Spinal cord (tissue), 10 donors: ENCODE data around the gene SRP19. TPM values are rescaled to one million over a fixed set of nuclear protein-coding genes. Genes with fewer than 3 reads are reported as not detected.

Source experiments
- DNase-seq, 6 donors: peaks; one replicate each; pipeline versions ENCODE4 v3.0.0 to v3.0.0-alpha.2; 2013 to 2015; ENCODE audit warnings: low spot score in 6 of 6, low read depth in 4 of 6
- H3K27ac ChIP-seq: one replicate; pipeline ENCODE4 v1.5.1; 2013; ENCODE audit warnings: low read depth, low read length, control low read depth
- H3K27me3 ChIP-seq: one replicate; pipeline ENCODE4 v1.6.1; 2013; ENCODE audit warnings: low read length; ENCODE audit not compliant: control insufficient read depth, insufficient read depth
- H3K36me3 ChIP-seq: one replicate; pipeline ENCODE4 v1.6.1; 2013; ENCODE audit warnings: low read length; ENCODE audit not compliant: control insufficient read depth, insufficient read depth
- H3K4me1 ChIP-seq: one replicate; pipeline ENCODE4 v1.6.1; 2013; ENCODE audit warnings: low read length; ENCODE audit not compliant: control insufficient read depth, insufficient read depth
- H3K4me3 ChIP-seq: one replicate; pipeline ENCODE4 v1.5.1; 2013; ENCODE audit warnings: low read depth, low read length, control low read depth
- H3K9me3 ChIP-seq: one replicate; pipeline ENCODE4 v1.6.1; 2013; ENCODE audit warnings: low read length; ENCODE audit not compliant: control insufficient read depth, insufficient read depth
- WGBS: methylation state at CpG from one replicate; pipeline ENCODE4 v1.1.5; 2013; ENCODE audit warnings: missing lambda C conversion rate; ENCODE audit not compliant: insufficient coverage; 5-methylcytosine and 5-hydroxymethylcytosine counted together
- polyA plus RNA-seq, 2 donors: library from polyadenylated mRNA; unstranded; fragments of 120-200 nt; gene quantifications; one replicate each; pipeline ENCODE4 v1.2.1, GENCODE V29; 2013; ENCODE audit not compliant: insufficient read length in 2 of 2
- total RNA-seq, 2 donors: library from RNA; depleted of rRNA in 1 of 2; stranded (reverse); fragments of 120-200 nt in 1 of 2; fragments of >200 nt in 1 of 2; gene quantifications; one replicate each; pipeline versions ENCODE4 v1.2.3 to v1.2.4, GENCODE V29; 2013 to 2014
- donor health status: healthy.

The SRP19 gene
- total and polyA plus RNA-seq, 4 donors, result 55.3 to 90.8 (median 78.1) TPM

DNA sequence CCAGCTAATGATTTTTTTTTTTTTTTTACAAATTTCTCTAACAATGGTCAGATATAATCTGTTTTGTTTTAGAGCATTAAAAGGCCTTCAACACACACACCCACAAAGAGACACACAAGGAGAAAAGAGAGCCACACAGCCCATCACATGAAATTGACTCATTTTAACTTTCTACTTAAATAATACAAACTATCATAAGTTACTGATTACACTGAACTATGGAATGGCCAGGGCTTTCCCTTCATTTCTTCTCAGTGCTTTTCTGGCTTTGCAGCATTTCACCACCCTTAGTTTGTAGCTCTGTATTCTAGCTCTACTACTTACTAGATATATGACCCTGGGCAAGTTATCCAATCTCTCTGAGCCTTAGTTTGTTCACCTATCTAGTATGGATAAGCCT lies 47.8 kb downstream of the SRP19 start:
- no peak overlapping the region for H3K4me3 ChIP-seq
- H3K27ac ChIP-seq, result no peak overlapping the region
- no peaks in the 10 kb centered on the region for H3K9me3 ChIP-seq
- peaks cover 14% of the 10 kb centered on the region for H3K36me3 ChIP-seq
- DNase-seq, result no peak
- H3K27me3 ChIP-seq, result no peaks in the 10 kb centered on the region
- peaks cover 4% of the 10 kb centered on the region for H3K4me1 ChIP-seq

DNA sequence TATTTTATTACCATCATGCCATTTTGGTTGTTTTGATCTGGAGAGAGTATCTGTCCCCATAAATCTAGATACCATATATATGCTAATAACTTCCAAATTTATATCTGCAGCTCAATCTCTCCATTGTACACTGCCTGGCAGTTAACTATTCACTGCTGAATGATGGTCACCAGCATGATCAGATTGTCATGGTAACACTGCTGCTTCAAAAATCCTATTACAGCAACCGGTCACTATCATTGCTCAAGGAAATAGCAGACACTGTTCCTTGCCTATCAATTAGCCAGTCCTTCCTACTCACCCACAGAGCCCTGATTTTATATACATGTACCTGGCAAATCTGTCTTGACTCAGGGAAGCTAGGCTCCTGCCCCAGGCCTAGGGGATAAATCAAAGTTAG lies 49.4 kb downstream of the SRP19 start:
- Histone ChIP-seq H3K9me3 (no peaks in the 10 kb centered on the region), H3K27me3 (no peaks in the 10 kb centered on the region), H3K27ac (no peak overlapping the region), H3K4me1 (peaks cover 4% of the 10 kb centered on the region), H3K36me3 (peaks cover 19% of the 10 kb centered on the region), H3K4me3 (no peak overlapping the region)
- WGBS, result 30% methylated on average over 1 of the region's 1 CpG
- DNase-seq, result peak in 1 of 6 donors; percentile 46

DNA sequence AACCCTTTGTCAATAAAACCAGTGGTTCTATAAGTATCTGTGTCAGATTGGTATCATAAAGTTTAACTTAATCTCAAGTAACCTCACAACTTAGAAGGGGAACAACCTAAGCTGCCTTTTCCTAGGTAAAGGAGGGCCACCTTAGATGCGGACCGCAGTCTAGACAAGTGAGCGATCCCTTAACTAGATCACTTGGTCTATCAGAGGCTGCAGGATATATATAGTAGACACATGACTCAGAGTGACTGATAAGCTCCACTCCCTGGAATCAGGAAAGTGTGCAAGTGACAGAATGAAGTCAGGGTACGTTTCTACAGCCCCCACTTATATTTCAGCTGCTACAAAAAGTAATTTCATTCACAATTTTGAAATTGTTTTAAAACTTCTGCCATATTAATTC lies 53.5 kb downstream of the SRP19 start:
- H3K27ac ChIP-seq, result no peak overlapping the region
- peaks cover 3% of the 10 kb centered on the region for H3K4me1 ChIP-seq
- H3K9me3 ChIP-seq, result no peaks in the 10 kb centered on the region
- no CpG with 5 or more reads among the region's 4 CpGs for WGBS
- H3K27me3 ChIP-seq, result no peaks in the 10 kb centered on the region
- no peak overlapping the region for H3K4me3 ChIP-seq
- peaks cover 22% of the 10 kb centered on the region for H3K36me3 ChIP-seq
- DNase-seq, result no peak

DNA sequence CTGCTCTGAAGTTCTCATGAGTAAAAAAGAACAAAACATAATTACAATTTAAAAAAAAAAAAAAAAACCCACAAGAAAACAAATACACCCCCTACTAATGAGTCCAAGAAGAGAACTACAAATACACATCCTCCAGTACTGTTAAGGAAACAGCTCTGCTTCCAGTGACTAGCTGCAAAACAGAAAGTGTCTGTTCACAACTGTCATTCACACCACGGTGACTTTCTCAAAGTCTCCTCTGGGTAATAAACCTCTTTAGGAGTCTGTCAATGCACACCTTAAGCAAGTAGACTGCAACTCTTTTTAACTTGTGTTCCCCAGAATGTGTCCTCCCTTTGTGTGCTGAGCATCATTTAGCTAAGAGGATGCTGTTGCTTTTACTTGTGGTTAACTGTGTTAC lies 54.7 kb downstream of the SRP19 start:
- Histone ChIP-seq H3K27me3 (no peaks in the 10 kb centered on the region), H3K4me3 (no peak overlapping the region), H3K9me3 (no peaks in the 10 kb centered on the region), H3K36me3 (peaks cover 18% of the 10 kb centered on the region), H3K4me1 (peaks cover 5% of the 10 kb centered on the region), H3K27ac (no peak overlapping the region)
- 13% methylated on average over 1 of the region's 1 CpG for WGBS
- no peak for DNase-seq

DNA sequence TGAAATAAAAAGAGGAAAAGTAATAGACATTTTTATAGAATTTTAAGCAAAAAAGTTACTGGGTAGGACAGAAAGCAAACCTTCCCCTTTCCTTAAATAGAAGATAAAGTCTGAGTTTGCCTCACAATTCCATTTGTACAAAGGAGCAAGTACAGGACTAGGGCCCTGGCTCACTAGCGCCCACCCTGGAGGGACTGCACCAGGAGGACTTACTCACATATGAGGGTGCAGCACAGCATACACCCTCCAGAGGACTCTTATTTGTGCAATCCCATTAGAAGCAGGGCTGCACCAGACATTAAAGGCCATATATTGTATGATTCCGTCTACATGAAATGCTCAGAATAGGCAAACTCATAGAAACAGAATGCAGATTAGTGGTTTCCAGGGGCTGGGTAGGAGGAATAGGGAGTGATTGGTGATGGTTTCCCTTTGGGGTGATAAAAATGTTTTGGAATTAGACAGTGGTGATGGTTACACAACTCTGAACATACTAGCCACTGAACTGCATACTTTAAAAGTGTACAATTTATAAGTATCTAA lies 56.4 kb downstream of the SRP19 start:
- H3K9me3 ChIP-seq, result no peaks in the 10 kb centered on the region
- DNase-seq, result no peak
- H3K4me3 ChIP-seq, result no peak overlapping the region
- WGBS, result 100% methylated on average over 1 of the region's 2 CpGs
- H3K4me1 ChIP-seq, result peaks cover 9% of the 10 kb centered on the region
- no peak overlapping the region for H3K27ac ChIP-seq
- H3K36me3 ChIP-seq, result peaks cover 18% of the 10 kb centered on the region
- H3K27me3 ChIP-seq, result no peaks in the 10 kb centered on the region

DNA sequence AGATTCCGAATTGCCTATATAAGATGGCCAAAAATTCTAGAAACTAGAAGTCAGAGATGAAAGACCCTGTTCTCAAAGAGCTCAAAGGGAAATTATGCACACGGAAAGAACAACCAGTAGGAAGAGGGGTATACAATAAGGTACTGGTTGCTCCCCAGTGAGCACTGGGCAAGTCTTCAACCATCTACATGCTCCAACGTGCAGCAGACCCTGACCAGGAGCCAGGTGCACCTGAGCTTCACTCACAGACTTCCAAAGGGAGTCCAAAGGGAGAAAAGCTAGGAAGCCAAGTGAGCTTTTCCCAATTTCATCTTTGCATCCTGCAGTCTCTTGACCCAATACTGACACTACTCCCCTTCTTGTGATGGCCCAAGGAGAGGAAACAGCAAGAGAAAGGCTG lies 57.0 kb downstream of the SRP19 start:
- 59% methylated on average over 3 of the region's 3 CpGs for WGBS
- Histone ChIP-seq H3K9me3 (no peaks in the 10 kb centered on the region), H3K36me3 (peaks cover 18% of the 10 kb centered on the region), H3K27ac (no peak overlapping the region), H3K4me3 (no peak overlapping the region), H3K27me3 (no peaks in the 10 kb centered on the region), H3K4me1 (peaks cover 9% of the 10 kb centered on the region)
- no peak for DNase-seq

DNA sequence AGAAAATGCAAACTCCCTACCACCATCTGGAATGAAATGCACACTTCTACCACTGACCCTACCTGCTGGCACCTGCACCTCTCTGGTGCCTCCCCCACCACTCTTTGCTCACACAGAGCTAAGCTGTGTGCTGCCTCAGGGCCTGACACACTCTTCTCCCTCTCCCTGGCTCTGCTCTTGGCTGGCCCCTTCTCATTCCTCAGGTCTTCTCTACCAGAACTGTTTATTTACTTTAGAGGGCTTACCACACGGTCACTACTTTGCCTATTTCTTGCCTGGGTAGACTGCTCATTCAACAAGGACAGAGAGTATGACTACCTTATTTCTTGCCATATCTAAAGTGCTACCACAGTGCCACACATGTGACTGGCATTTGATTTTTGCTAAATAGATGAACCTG lies 57.6 kb downstream of the SRP19 start:
- Histone ChIP-seq H3K4me1 (peaks cover 9% of the 10 kb centered on the region), H3K4me3 (no peak overlapping the region), H3K36me3 (peaks cover 18% of the 10 kb centered on the region), H3K27me3 (no peaks in the 10 kb centered on the region), H3K9me3 (no peaks in the 10 kb centered on the region), H3K27ac (no peak overlapping the region)
- DNase-seq, result no peak
- 80% methylated on average over 1 of the region's 1 CpG for WGBS

Other genes with a start within 250 kb of the SRP19 start
- gene APC, start 123.4 kb upstream of the SRP19 start, total RNA-seq, result 100 to 1,000 TPM; 138 to 279 TPM
- 100 to 1,000 TPM in 1 of 2 donors, 10 to 100 TPM in 1; 83.2 to 137 TPM for gene APC, start 123.4 kb upstream of the SRP19 start, polyA plus RNA-seq
- 100 to 1,000 TPM in 1 of 2 donors, 10 to 100 TPM in 1; 57.2 to 152 TPM for gene REEP5, start 60.9 kb downstream of the SRP19 start, total RNA-seq
- 100 to 1,000 TPM; 156 to 201 TPM for gene REEP5, start 60.9 kb downstream of the SRP19 start, polyA plus RNA-seq
- 10 to 100 TPM; 51.8 to 82.1 TPM for gene DCP2, start 115.5 kb downstream of the SRP19 start, total RNA-seq
- gene DCP2, start 115.5 kb downstream of the SRP19 start, polyA plus RNA-seq, result 10 to 100 TPM; 17.8 to 24.6 TPM